Retina (tissue), 1 donor: ENCODE measurements around the gene A2M.

Source experiments
- DNase-seq: peaks from one replicate; pipeline ENCODE4 v3.0.0-alpha.2; 2016

The A2M gene

GRCh38 chr12:9120487-9121184, 4.9 kb upstream of the A2M start:
- no peak for DNase-seq

- DNase-seq = no peak
These were observed 2.4 kb upstream of the A2M start for GRCh38 chr12:9118158-9118557.

- DNase-seq = no peak
These were observed 773 bp downstream of the A2M start for GRCh38 chr12:9114946-9115345.

GRCh38 chr12:9113987-9114309, 1.8 kb downstream of the A2M start:
- DNase-seq = no peak

- DNase-seq = no peak
These were observed 2.3 kb downstream of the A2M start for GRCh38 chr12:9113296-9113986.

GRCh38 chr12:9112076-9112853, 3.5 kb downstream of the A2M start:
- DNase-seq = no peak

GRCh38 chr12:9111525-9111924, 4.2 kb downstream of the A2M start:
- DNase-seq = no peak

- no peak for DNase-seq
These were observed 5.8 kb downstream of the A2M start for GRCh38 chr12:9109737-9110491.

GRCh38 chr12:9109213-9109522, 6.6 kb downstream of the A2M start:
- no peak for DNase-seq

- DNase-seq = no peak
These were observed 7.1 kb downstream of the A2M start for GRCh38 chr12:9108504-9109212.

GRCh38 chr12:9107542-9107873, 8.2 kb downstream of the A2M start:
- DNase-seq = no peak

- no peak for DNase-seq
These were observed 8.8 kb downstream of the A2M start for GRCh38 chr12:9106610-9107541.

- DNase-seq = no peak
These were observed 9.7 kb downstream of the A2M start for GRCh38 chr12:9106067-9106466.

- DNase-seq = no peak
These were observed 10.8 kb downstream of the A2M start for GRCh38 chr12:9104767-9105423.

- no peak for DNase-seq
These were observed 11.6 kb downstream of the A2M start for GRCh38 chr12:9104087-9104486.

GRCh38 chr12:9103050-9103849, 12.5 kb downstream of the A2M start:
- DNase-seq = no peak

- no peak for DNase-seq
These were observed 14.6 kb downstream of the A2M start for GRCh38 chr12:9101018-9101687.

- DNase-seq = no peak
These were observed 16.0 kb downstream of the A2M start for GRCh38 chr12:9099552-9100190.

- no peak for DNase-seq
These were observed 17.2 kb downstream of the A2M start for GRCh38 chr12:9098463-9099026.
